ENCODE data around the gene SLC35B2.

The SLC35B2 gene

DNA sequence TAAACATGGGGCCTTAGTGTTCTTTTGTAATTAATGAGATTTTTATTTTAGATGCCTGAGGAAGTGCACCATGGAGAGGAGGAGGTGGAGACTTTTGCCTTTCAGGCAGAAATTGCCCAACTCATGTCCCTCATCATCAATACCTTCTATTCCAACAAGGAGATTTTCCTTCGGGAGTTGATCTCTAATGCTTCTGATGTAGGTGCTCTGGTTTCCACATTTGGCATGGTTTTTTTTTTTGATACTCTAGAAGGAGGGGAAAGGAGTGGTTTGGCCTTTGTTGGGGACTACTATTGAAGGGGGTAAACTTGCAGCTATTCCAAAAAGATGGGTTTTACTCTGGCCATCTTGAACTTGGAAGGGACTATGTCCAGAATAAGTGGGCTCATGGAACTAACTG lies 8.7 kb downstream of the SLC35B2 start:
- CTCF ChIA-PET, result interaction anchor here (0.6 to 5.6 kb wide), 7 partner anchors 8 to 152 kb away, joined by 3 to 70 read pairs (median 7); partner anchors contain the start of gene SLC35B2
- POLR2A ChIA-PET, result interaction anchor here (0.7 to 5.1 kb wide), 3 partner anchors 7 to 20 kb away, joined by 4 to 131 read pairs (median 10); partner anchors contain the start of gene SLC35B2
- no peaks in the 10 kb centered on the region for H3K4me1 ChIP-seq (ENCODE audit: control insufficient read depth, insufficient read depth, low read length)
- TF ChIP-seq ZNF175 (tag by site-specific recombination; IDR thresholded peaks at IDR 0.05) (no peak), ZBTB44 (tag by site-specific recombination; IDR thresholded peaks at IDR 0.05) (no peak), ZNF518A (tag by site-specific recombination; conservative IDR thresholded peaks at IDR 0.05; ENCODE audit: low read depth) (no peak), ZNF654 (tag by site-specific recombination; IDR thresholded peaks at IDR 0.05; ENCODE audit: low read depth) (no peak), KLF7 (tag by site-specific recombination; IDR thresholded peaks at IDR 0.05; ENCODE audit: borderline replicate concordance) (no peak), ZSCAN5A (tag by site-specific recombination; IDR thresholded peaks at IDR 0.05) (no peak), ZNF121 (tag by site-specific recombination; IDR thresholded peaks at IDR 0.05) (no peak), MZF1 (tag by site-specific recombination; IDR thresholded peaks at IDR 0.05; ENCODE audit: borderline replicate concordance) (no peak), ZNF791 (tag by site-specific recombination; IDR thresholded peaks at IDR 0.05) (no peak)
- peak overlapping the region; percentile 66 for H3K4me3 ChIP-seq (ENCODE audit: low read depth, low read length)
- no peak overlapping the region for H3K27ac ChIP-seq (ENCODE audit: extremely low read depth, low read depth, low read length)
- H3K9me3 ChIP-seq (ENCODE audit: control insufficient read depth, insufficient read depth, low read depth, low read length), result no peaks in the 10 kb centered on the region
- peaks cover 28 to 61% of the 10 kb centered on the region in 2 experiments for H3K36me3 ChIP-seq (ENCODE audit: control insufficient read depth in 2 of 2, insufficient read depth in 1 of 2, low read length in 2 of 2)

GRCh38 chr6:44247338-44248302 lies 9.7 kb downstream of the SLC35B2 start:
- POLR2A ChIA-PET, result interaction anchor here (0.7 to 5.1 kb wide), 40 partner anchors 8 to 1188 kb away, joined by 3 to 131 read pairs (median 6); partner anchors contain the start of genes AARS2, CDC5L, GTPBP2 and KLC4
- H3K36me3 ChIP-seq (ENCODE audit: control insufficient read depth in 2 of 2, insufficient read depth in 1 of 2, low read length in 2 of 2), result peaks cover 27 to 51% of the 10 kb centered on the region in 2 experiments
- peak overlapping the region; percentile 71 for H3K27ac ChIP-seq (ENCODE audit: extremely low read depth, low read depth, low read length)
- no peaks in the 10 kb centered on the region for H3K4me1 ChIP-seq (ENCODE audit: control insufficient read depth, insufficient read depth, low read length)
- H3K4me3 ChIP-seq (ENCODE audit: low read depth, low read length), result peak overlapping the region; percentile 66
- H3K9me3 ChIP-seq (ENCODE audit: control insufficient read depth, insufficient read depth, low read depth, low read length), result no peaks in the 10 kb centered on the region
- CTCF ChIA-PET, result interaction anchor here (0.7 to 5.6 kb wide), 9 partner anchors 9 to 151 kb away, joined by 3 to 70 read pairs (median 5); partner anchors contain the start of gene SLC35B2
- TF ChIP-seq ZFHX2 (tag by site-specific recombination; conservative IDR thresholded peaks at IDR 0.05), result peak; percentile 48
- no peak for TF ChIP-seq ZNF202 (tag by site-specific recombination; IDR thresholded peaks at IDR 0.05; ENCODE audit: borderline replicate concordance)
- peak; percentile 87 for TF ChIP-seq ZBTB8A (tag by site-specific recombination; IDR thresholded peaks at IDR 0.05)
- TF ChIP-seq ZSCAN16 (tag by site-specific recombination; IDR thresholded peaks at IDR 0.05), result 0 out of 2 replicates have a peak, but pooled peaks have one; percentile 6
- TF ChIP-seq PBX3 (CRISPR knock-in tag; IDR thresholded peaks at IDR 0.05), result no peak
- peak; percentile 43; the same call in 1 of the 2 replicates for TF ChIP-seq YY1 (tag by site-specific recombination; IDR thresholded peaks at IDR 0.05)
- TF ChIP-seq, protein P1, sequence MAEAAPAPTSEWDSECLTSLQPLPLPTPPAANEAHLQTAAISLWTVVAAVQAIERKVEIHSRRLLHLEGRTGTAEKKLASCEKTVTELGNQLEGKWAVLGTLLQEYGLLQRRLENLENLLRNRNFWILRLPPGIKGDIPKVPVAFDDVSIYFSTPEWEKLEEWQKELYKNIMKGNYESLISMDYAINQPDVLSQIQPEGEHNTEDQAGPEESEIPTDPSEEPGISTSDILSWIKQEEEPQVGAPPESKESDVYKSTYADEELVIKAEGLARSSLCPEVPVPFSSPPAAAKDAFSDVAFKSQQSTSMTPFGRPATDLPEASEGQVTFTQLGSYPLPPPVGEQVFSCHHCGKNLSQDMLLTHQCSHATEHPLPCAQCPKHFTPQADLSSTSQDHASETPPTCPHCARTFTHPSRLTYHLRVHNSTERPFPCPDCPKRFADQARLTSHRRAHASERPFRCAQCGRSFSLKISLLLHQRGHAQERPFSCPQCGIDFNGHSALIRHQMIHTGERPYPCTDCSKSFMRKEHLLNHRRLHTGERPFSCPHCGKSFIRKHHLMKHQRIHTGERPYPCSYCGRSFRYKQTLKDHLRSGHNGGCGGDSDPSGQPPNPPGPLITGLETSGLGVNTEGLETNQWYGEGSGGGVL (tag by site-specific recombination; IDR thresholded peaks at IDR 0.05), result peak; percentile 75
- peak; percentile 55; the same call in 1 of the 2 replicates for TF ChIP-seq GLIS2 (tag by site-specific recombination; IDR thresholded peaks at IDR 0.05)
- no peak; the same call in 1 of the 2 replicates for TF ChIP-seq ZNF792 (tag by site-specific recombination; IDR thresholded peaks at IDR 0.05)
- TF ChIP-seq KLF16 (tag by site-specific recombination; IDR thresholded peaks at IDR 0.05), result 0 out of 2 replicates have a peak, but pooled peaks have one; percentile 6
- 0 out of 2 replicates have a peak, but pooled peaks have one; percentile 6 for TF ChIP-seq ZNF660 (tag by site-specific recombination; IDR thresholded peaks at IDR 0.05)
- TF ChIP-seq ZNF341 (tag by site-specific recombination; IDR thresholded peaks at IDR 0.05; ENCODE audit: low read depth), result peak; percentile 91

Data from HEK293 (cell line).